HEK293T (cell line): Measurements from ENCODE around the gene ZBTB20.

Experiments
- BHLHE40 ChIP-seq: fragments of 450-650 bp; IDR thresholded peaks from 2 replicates; pipeline ENCODE4 v1.6.1; 2016; ENCODE audit warnings: mild to moderate bottlenecking, moderate library complexity, borderline replicate concordance
- ELF4 ChIP-seq: fragments of 450-650 bp; IDR thresholded peaks from 2 replicates; pipeline ENCODE4 v1.6.1; 2017; ENCODE audit warnings: antibody characterized with exemption
- FOXM1 ChIP-seq: fragments of 450-650 bp; IDR thresholded peaks from 2 replicates; pipeline ENCODE4 v1.6.1; 2017; ENCODE audit warnings: mild to moderate bottlenecking, borderline replicate concordance
- L3MBTL2 ChIP-seq: fragments of 450-650 bp; conservative IDR thresholded peaks from 2 replicates; pipeline ENCODE4 v1.6.1; 2016; ENCODE audit warnings: mild to moderate bottlenecking
- NFRKB ChIP-seq: fragments of 450-650 bp; IDR thresholded peaks from 2 replicates; pipeline ENCODE4 v1.6.1; 2016; ENCODE audit warnings: mild to moderate bottlenecking, moderate library complexity
- SUZ12 ChIP-seq: fragments of 450-650 bp; IDR thresholded peaks from 2 replicates; pipeline ENCODE4 v1.6.1; 2016; ENCODE audit warnings: mild to moderate bottlenecking
- TARDBP ChIP-seq: fragments of 450-650 bp; IDR thresholded peaks from 2 replicates; pipeline ENCODE4 v1.6.1; 2016

GRCh38 chr3:114651555-114651954, 495.5 kb downstream of the ZBTB20 start:
- TF ChIP-seq BHLHE40 (no peak), SUZ12 (no peak), ELF4 (no peak), FOXM1 (no peak), L3MBTL2 (no peak), NFRKB (no peak), TARDBP (no peak)
